GM12864 (cell line): ENCODE results near the gene HUWE1.

Experiments
- DNase-seq: peaks from one replicate; pipeline ENCODE4 v3.0.0-alpha.2; 2011; ENCODE audit warnings: low read depth
- H3K4me3 ChIP-seq: 2 replicates; pipeline ENCODE4 v1.5.1; 2011; ENCODE audit warnings: mild to moderate bottlenecking, low read depth, low read length, control low read depth
- TF ChIP-seq, protein P1 (sequence below): IDR thresholded peaks from 2 replicates; pipeline ENCODE4 v1.5.1; 2011; ENCODE audit warnings: low read depth, mild to moderate bottlenecking, moderate library complexity, low read length, control low read depth, inconsistent platforms; ENCODE audit errors: missing control alignments

Gene HUWE1

GRCh38 chrX:53644751-53645150, 41.8 kb downstream of the HUWE1 start:
- H3K4me3 ChIP-seq, result no peak overlapping the region
- DNase-seq, result no peak
- TF ChIP-seq, protein P1, sequence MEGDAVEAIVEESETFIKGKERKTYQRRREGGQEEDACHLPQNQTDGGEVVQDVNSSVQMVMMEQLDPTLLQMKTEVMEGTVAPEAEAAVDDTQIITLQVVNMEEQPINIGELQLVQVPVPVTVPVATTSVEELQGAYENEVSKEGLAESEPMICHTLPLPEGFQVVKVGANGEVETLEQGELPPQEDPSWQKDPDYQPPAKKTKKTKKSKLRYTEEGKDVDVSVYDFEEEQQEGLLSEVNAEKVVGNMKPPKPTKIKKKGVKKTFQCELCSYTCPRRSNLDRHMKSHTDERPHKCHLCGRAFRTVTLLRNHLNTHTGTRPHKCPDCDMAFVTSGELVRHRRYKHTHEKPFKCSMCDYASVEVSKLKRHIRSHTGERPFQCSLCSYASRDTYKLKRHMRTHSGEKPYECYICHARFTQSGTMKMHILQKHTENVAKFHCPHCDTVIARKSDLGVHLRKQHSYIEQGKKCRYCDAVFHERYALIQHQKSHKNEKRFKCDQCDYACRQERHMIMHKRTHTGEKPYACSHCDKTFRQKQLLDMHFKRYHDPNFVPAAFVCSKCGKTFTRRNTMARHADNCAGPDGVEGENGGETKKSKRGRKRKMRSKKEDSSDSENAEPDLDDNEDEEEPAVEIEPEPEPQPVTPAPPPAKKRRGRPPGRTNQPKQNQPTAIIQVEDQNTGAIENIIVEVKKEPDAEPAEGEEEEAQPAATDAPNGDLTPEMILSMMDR, result no peak

DNA sequence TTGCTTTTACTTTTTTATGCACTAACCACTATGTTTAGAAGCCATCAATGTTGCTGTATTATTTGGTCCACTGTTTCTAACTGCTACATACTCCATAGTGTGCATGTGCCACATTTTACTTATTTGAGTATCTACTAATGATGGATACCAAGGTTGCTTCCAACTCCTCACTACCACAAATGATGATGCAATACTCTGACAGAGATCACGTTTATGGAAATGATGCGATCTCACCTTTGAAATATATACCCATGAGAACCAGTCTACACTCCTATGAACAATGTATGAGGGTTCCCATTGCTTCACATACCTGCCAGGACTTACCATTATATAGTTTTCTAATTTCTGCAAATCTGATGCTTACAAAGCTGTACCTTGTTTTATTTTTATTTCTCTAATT, 44.2 kb downstream of the HUWE1 start:
- TF ChIP-seq, protein P1, result no peak
- H3K4me3 ChIP-seq, result no peak overlapping the region
- no peak for DNase-seq

- DNase-seq, result no peak
- TF ChIP-seq, protein P1, result no peak
- H3K4me3 ChIP-seq, result no peak overlapping the region
Measured at GRCh38 chrX:53639257-53639656, 47.3 kb downstream of the HUWE1 start.

DNA sequence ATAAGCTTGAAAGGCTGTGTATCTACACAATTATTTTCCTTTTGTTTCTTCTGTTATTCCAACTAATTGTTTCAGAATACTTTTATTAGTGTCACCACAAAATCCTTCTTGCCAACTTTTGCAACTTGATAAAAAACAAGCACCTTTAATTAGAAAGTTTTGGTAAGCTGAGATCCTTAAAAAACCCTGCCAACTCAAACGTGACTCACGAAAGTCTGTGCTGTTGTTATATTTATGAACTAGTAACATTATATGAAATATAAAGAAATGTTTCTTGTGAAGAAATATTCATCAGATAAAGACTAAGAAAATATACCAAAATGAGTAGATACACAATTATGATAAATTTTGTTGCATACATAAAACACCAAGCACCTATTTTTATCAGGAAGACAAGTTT, 49.0 kb downstream of the HUWE1 start:
- no peak overlapping the region for H3K4me3 ChIP-seq
- no peak for DNase-seq
- TF ChIP-seq, protein P1, result no peak

- no peak overlapping the region for H3K4me3 ChIP-seq
- DNase-seq, result no peak
- TF ChIP-seq, protein P1, result no peak
Measured at GRCh38 chrX:53631156-53631555, 55.4 kb downstream of the HUWE1 start.

- no peak overlapping the region for H3K4me3 ChIP-seq
- no peak for DNase-seq
- TF ChIP-seq, protein P1, result no peak
Measured at GRCh38 chrX:53630261-53630660, 56.3 kb downstream of the HUWE1 start.

DNA sequence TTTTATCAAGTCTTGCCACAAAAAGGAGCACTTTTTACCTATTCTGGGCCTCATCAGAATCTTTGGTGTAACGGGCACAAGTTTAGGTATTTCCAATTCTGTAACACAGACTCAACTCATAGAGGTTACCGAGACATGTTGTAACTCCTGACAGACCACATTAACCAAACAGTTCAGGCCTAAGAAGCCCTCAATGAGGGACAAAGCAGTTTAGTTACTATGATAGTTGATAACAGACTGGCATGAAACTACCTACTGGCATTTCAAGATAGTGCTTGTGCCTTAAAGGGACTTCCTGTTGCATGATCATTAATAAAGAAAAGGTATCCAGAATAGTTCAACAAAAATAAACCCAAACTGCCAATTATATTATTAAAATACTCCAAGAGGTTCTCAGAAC, 64.1 kb downstream of the HUWE1 start:
- DNase-seq, result no peak
- H3K4me3 ChIP-seq, result no peak overlapping the region
- TF ChIP-seq, protein P1, result no peak
